ENCODE data around the gene CEBPA.

CEBPA gene

DNA sequence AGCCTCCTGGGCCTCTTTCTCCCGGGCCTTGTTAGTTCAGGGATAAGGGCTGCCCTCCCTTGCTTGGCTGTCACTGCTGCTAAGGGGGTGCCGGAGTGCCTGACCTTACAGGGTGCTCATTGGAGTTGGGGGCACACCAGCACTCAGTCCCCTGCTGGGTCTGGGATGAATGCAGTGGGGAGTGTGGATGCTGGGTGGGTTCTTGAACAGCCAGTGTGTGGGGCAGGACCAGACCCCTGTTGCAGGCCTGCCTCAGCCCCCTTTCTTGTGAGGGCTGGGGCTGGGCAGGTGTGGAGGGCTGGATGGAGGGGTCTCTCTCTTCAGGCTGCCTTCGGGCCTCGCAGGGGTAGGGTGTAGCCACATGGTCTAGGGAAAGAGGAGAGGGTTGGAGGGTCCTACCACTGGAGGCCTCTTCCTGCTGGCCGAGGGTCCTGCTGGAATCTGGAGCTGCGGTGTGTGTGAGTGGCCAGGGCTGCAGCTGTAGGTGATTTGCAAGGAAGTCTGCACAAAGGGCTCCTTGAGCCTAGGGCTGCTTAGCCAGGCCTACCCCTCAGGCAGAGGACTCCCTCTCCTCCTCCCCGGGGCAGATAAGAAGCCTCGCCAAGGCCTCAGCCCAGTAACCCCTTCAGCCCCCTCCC is 3.2 kb downstream of the CEBPA start:
- TF ChIP-seq, protein P1, sequence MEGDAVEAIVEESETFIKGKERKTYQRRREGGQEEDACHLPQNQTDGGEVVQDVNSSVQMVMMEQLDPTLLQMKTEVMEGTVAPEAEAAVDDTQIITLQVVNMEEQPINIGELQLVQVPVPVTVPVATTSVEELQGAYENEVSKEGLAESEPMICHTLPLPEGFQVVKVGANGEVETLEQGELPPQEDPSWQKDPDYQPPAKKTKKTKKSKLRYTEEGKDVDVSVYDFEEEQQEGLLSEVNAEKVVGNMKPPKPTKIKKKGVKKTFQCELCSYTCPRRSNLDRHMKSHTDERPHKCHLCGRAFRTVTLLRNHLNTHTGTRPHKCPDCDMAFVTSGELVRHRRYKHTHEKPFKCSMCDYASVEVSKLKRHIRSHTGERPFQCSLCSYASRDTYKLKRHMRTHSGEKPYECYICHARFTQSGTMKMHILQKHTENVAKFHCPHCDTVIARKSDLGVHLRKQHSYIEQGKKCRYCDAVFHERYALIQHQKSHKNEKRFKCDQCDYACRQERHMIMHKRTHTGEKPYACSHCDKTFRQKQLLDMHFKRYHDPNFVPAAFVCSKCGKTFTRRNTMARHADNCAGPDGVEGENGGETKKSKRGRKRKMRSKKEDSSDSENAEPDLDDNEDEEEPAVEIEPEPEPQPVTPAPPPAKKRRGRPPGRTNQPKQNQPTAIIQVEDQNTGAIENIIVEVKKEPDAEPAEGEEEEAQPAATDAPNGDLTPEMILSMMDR (IDR thresholded peaks at IDR 0.05; ENCODE audit: low read length): no peak
- TF ChIP-seq EZH2 (IDR thresholded peaks at IDR 0.05; ENCODE audit: borderline replicate concordance, low read length): no peak
- H3K27me3 ChIP-seq (ENCODE audit: insufficient read depth, low read length): peaks cover 7% of the 10 kb centered on the region; the same call in 1 of the 2 replicates
- no peaks in the 10 kb centered on the region for H3K9me3 ChIP-seq (ENCODE audit: low read length)
- H3K27ac ChIP-seq (ENCODE audit: low read depth, low read length, poor library complexity, severe bottlenecking): no peak overlapping the region
- no peak overlapping the region for H3K4me3 ChIP-seq (ENCODE audit: low read depth, low read length, poor library complexity, severe bottlenecking)
- H3K9ac ChIP-seq (ENCODE audit: low read length): no peak overlapping the region
- H3K4me2 ChIP-seq (ENCODE audit: low read length): no peak overlapping the region
- no peaks in the 10 kb centered on the region for H3K79me2 ChIP-seq (ENCODE audit: insufficient read depth, low read length)
- no peaks in the 10 kb centered on the region for H3F3A ChIP-seq (ENCODE audit: insufficient read depth, low read length)
- no peaks in the 10 kb centered on the region for H4K20me1 ChIP-seq (ENCODE audit: insufficient read depth, low read length)
- H3K36me3 ChIP-seq (ENCODE audit: insufficient read depth, low read length): no peaks in the 10 kb centered on the region
- H2AFZ ChIP-seq (ENCODE audit: low read length): no peak overlapping the region
- no peaks in the 10 kb centered on the region for H3K4me1 ChIP-seq (ENCODE audit: insufficient read depth, low read length, severe bottlenecking)
- H3K9me2 ChIP-seq (ENCODE audit: low read depth, low read length): no peaks in the 10 kb centered on the region

DNA sequence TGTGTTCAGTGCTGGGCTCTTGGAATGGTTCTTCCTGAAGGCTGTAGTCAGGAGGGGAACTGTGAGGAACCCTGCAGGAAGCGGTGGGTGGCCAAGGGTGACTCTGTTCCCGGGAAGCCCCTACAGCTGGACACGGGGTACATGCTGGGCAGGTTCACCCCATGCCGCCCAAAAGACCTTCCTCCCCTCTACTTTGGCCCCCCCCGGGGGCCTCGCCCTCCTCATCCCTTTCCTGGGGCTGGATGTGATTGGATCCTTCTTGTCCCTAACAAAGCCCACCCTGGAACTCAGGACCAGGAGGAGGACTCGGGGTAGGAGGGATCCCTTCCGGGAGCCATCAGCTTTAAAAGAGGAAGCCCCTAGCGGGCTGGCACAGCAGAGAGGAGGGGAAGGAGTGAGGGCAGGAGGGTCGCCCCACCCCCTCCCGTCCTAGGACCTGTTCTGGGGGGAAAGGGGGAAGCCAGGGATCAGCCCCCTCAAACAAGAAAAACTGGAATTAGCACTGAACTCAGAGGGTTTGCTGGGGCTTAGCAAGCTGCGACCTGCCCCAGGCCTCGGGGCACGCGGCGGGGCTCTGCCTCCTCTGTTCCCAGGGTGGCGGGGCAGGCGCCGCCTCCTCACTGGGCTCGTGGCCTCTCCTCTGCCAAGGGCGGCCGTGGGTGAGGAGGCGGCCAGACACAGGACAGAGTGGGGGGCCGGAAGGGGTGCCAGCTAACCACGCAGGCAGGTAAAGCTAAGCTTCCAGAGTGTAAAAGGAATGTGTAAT is 4.0 kb downstream of the CEBPA start:
- H3K9me3 ChIP-seq (ENCODE audit: low read length): no peaks in the 10 kb centered on the region
- no peaks in the 10 kb centered on the region for H4K20me1 ChIP-seq (ENCODE audit: insufficient read depth, low read length)
- H3K79me2 ChIP-seq (ENCODE audit: insufficient read depth, low read length): no peaks in the 10 kb centered on the region
- H3K9me2 ChIP-seq (ENCODE audit: low read depth, low read length): no peaks in the 10 kb centered on the region
- TF ChIP-seq, protein P1 (IDR thresholded peaks at IDR 0.05; ENCODE audit: low read length): no peak
- no peak for TF ChIP-seq EZH2 (IDR thresholded peaks at IDR 0.05; ENCODE audit: borderline replicate concordance, low read length)
- no peaks in the 10 kb centered on the region for H3K4me1 ChIP-seq (ENCODE audit: insufficient read depth, low read length, severe bottlenecking)
- H3K27me3 ChIP-seq (ENCODE audit: insufficient read depth, low read length): peaks cover 11% of the 10 kb centered on the region; the same call in 1 of the 2 replicates
- H3K9ac ChIP-seq (ENCODE audit: low read length): no peak overlapping the region
- no peak overlapping the region for H3K4me2 ChIP-seq (ENCODE audit: low read length)
- H3K36me3 ChIP-seq (ENCODE audit: insufficient read depth, low read length): no peaks in the 10 kb centered on the region
- no peak overlapping the region for H2AFZ ChIP-seq (ENCODE audit: low read length)
- no peak overlapping the region for H3K27ac ChIP-seq (ENCODE audit: low read depth, low read length, poor library complexity, severe bottlenecking)
- H3K4me3 ChIP-seq (ENCODE audit: low read depth, low read length, poor library complexity, severe bottlenecking): no peak overlapping the region
- no peaks in the 10 kb centered on the region for H3F3A ChIP-seq (ENCODE audit: insufficient read depth, low read length)

DNA sequence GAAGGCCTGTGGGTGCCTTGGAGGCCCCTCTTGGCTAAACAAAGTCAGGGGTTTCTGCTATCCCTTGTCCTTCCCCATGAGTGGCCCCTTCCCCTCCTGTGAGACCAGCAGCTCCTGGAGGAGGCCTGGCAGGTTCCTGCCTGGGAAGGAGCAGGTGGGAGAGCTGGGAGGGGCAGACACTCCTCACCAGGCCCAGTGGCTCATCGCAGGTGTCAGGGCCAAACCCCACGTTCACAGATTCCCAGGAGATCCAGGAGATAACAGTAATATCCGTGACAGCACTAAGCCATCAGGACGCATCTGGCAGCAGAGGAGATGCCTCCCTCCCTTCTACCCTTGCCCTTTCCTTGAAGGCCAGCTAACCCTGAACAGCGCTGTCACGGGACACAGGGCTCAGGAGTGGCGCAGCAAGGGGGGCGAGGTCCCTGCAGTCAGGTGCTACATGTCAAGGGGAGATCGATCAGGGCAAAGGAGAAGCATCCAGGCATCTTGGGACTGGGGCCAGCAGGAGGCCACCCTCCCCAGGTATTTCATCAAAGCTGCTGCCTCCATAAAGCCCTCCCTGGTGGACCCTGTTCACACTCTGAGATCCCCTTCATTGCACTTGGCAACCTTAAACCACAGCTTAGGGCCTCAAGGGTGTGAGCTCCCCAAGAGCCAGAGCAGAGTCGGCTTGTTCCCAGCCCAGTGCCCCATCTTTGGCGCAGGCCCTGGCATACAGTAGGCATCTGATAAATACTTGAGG is 4.8 kb downstream of the CEBPA start:
- Histone ChIP-seq H3K27ac (ENCODE audit: low read depth, low read length, poor library complexity, severe bottlenecking) (no peak overlapping the region), H3K9ac (ENCODE audit: low read length) (no peak overlapping the region), H3K27me3 (ENCODE audit: insufficient read depth, low read length) (peaks cover 11% of the 10 kb centered on the region; the same call in 1 of the 2 replicates), H2AFZ (ENCODE audit: low read length) (no peak overlapping the region), H3F3A (ENCODE audit: insufficient read depth, low read length) (no peaks in the 10 kb centered on the region), H3K79me2 (ENCODE audit: insufficient read depth, low read length) (no peaks in the 10 kb centered on the region), H3K4me3 (ENCODE audit: low read depth, low read length, poor library complexity, severe bottlenecking) (no peak overlapping the region), H3K4me1 (ENCODE audit: insufficient read depth, low read length, severe bottlenecking) (no peaks in the 10 kb centered on the region), H3K4me2 (ENCODE audit: low read length) (no peak overlapping the region), H3K9me2 (ENCODE audit: low read depth, low read length) (no peaks in the 10 kb centered on the region), H3K36me3 (ENCODE audit: insufficient read depth, low read length) (no peaks in the 10 kb centered on the region), H3K9me3 (ENCODE audit: low read length) (no peaks in the 10 kb centered on the region), H4K20me1 (ENCODE audit: insufficient read depth, low read length) (no peaks in the 10 kb centered on the region)
- no peak for TF ChIP-seq EZH2 (IDR thresholded peaks at IDR 0.05; ENCODE audit: borderline replicate concordance, low read length)

Measured in OCI-LY1 (cell line).